AG09319 (cell line): ENCODE measurements around the gene AMDHD2.

Experiments
- DNase-seq: peaks from one replicate; pipeline ENCODE4 v3.0.0-alpha.2; 2010; ENCODE audit warnings: low read depth; ENCODE audit errors: extremely low read depth
- CTCF ChIP-seq: IDR thresholded peaks from 2 replicates; pipeline ENCODE4 v1.5.1; 2011; ENCODE audit warnings: low read depth, mild to moderate bottlenecking, inconsistent platforms, low read length, moderate library complexity

Gene AMDHD2

GRCh38 chr16:2497116-2497630 lies 23.0 kb upstream of the AMDHD2 start:
- no peak for TF ChIP-seq CTCF
- DNase-seq, result no peak

GRCh38 chr16:2497695-2498484 lies 22.3 kb upstream of the AMDHD2 start:
- DNase-seq, result no peak
- TF ChIP-seq CTCF, result no peak

- DNase-seq, result no peak
- TF ChIP-seq CTCF, result no peak
These were observed 21.5 kb upstream of the AMDHD2 start for GRCh38 chr16:2498531-2499253.

GRCh38 chr16:2499454-2499853 lies 20.7 kb upstream of the AMDHD2 start:
- TF ChIP-seq CTCF, result no peak
- DNase-seq, result no peak

GRCh38 chr16:2499890-2500429 lies 20.2 kb upstream of the AMDHD2 start:
- no peak for TF ChIP-seq CTCF
- DNase-seq, result no peak

- no peak for DNase-seq
- no peak for TF ChIP-seq CTCF
These were observed 19.7 kb upstream of the AMDHD2 start for GRCh38 chr16:2500430-2500917.
